H1 (cell line): ENCODE results near the gene TEKT3. TPM values are rescaled to one million over a fixed set of nuclear protein-coding genes. Genes with fewer than 3 reads are reported as not detected.

Experiments used
- CTCF ChIP-seq, 3 experiments: IDR thresholded peaks; 1 replicate in 2 of 3; 2 replicates in 1 of 3; pipeline versions ENCODE4 v1.5.1 to v1.6.1; 2011; ENCODE audit warnings: low read length in 3 of 3, mild to moderate bottlenecking in 3 of 3, inconsistent platforms in 2 of 3, low read depth in 1 of 3, moderate library complexity in 1 of 3; ENCODE audit not compliant: insufficient read depth in 1 of 3; ENCODE audit errors: control extremely low read depth in 1 of 3
- KDM4A ChIP-seq: IDR thresholded peaks from one replicate; pipeline ENCODE4 v1.7.1; 2012; ENCODE audit warnings: low read depth, mild to moderate bottlenecking, moderate library complexity, low read length, inconsistent platforms; ENCODE audit not compliant: severe bottlenecking
- SUZ12 ChIP-seq: fragments of 200-600 bp; sonication (generic); IDR thresholded peaks from 2 replicates; pipeline ENCODE4 v1.6.1; 2012; ENCODE audit warnings: mild to moderate bottlenecking, inconsistent platforms, low read length, moderate library complexity, mixed read lengths
- TAF1 ChIP-seq: IDR thresholded peaks from 2 replicates; pipeline ENCODE4 v1.6.1; 2011; ENCODE audit warnings: mild to moderate bottlenecking, low read depth, low read length
- polyA plus RNA-seq, 7 experiments: library from polyadenylated mRNA; depleted of rRNA in 3 of 7; stranded (reverse) in 5 of 7; unstranded in 2 of 7; fragments of >200 nt in 5 of 7; fragments of 200-250 nt in 2 of 7; gene quantifications; 1 replicate in 5 of 7; 2 replicates in 1 of 7; 4 replicates in 1 of 7; pipeline versions ENCODE4 v1.2.1 to v1.2.3, GENCODE V29; 2011 to 2013; ENCODE audit warnings: missing spikeins in 2 of 7, mixed read lengths in 2 of 7
- total RNA-seq: library from RNA; stranded (reverse); fragmentation: NEBNext Ultra II Directional; extraction: Animal tissue kit (Norgen Biotek cat#: 25700); gene quantifications from 2 replicates; pipeline ENCODE4 v1.2.1, GENCODE V29; 2021
- TF ChIP-seq, protein P1 (sequence below): IDR thresholded peaks from 2 replicates; pipeline ENCODE4 v1.6.1; 2012; ENCODE audit warnings: inconsistent platforms

The TEKT3 gene
- total and polyA plus RNA-seq, 2 of the 8 experiments (the other 6 are each of a cell fraction or from before 2014, with no cell fraction given): 2.2 to 2.9 TPM

DNA sequence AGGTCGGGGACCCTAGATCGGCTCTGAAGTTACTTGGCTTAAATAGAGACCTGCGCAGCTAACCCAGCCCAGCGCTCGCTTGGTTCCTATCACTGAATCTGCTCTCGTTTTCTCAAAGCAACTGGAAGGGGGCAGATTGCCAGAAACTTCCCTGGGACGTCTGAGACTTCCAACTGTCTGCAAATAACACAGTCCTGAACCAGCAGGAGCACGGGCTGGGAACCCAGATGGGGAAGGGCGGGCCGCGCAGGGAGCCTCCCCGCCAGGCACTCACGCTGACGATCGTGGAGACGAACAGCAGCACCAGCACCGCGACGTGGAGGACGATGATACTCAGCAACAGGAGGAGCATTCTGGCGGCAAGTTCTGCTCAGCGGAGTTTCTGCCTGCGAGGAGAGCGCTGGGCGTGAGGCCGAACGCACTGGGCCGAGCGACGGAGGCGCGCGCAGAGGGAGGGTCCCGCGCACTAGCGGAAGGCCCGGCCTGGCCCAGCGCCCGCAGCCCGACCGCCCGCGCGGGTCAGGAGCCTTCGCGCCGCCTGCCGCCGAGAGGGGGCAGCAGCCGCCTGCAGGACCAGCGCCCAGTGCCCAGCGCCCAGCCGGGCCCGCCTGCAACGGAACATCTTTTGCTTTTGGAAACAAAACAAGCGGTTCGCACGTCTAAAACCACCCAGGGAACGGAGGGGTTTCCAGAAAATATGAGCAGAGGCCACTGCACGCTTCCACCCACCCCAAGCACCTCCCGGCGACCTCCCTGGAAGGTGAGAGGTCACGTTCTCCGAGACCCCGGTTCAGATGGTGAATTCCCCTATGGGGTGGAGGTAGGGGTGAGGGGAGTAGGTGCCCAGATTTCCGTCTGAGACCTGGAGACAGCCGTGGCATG lies 80.8 kb downstream of the TEKT3 start (continued):
- TF ChIP-seq KDM4A: peak; percentile 77
- TF ChIP-seq CTCF (IDR thresholded peaks at IDR 0.05; ENCODE audit: control extremely low read depth in 1 of 3, insufficient read depth in 1 of 3, low read depth in 1 of 3, low read length in 3 of 3): peak; percentile 82 to 89 (median 84)
- TF ChIP-seq SUZ12: peak; percentile 41; the same call in 1 of the 2 replicates
- TF ChIP-seq TAF1: 0 out of 2 replicates have a peak, but pooled peaks have one; percentile 7
- TF ChIP-seq, protein P1, sequence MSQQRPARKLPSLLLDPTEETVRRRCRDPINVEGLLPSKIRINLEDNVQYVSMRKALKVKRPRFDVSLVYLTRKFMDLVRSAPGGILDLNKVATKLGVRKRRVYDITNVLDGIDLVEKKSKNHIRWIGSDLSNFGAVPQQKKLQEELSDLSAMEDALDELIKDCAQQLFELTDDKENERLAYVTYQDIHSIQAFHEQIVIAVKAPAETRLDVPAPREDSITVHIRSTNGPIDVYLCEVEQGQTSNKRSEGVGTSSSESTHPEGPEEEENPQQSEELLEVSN: peak; percentile 88
